ENCODE measurements around the gene RHOV.
A peak's percentile ranks its signal among the peaks of the same experiment; 100 is the strongest.

Gene RHOV

GRCh38 chr15:40873694-40874561 is at the start of gene RHOV:
TSS of gene RHOV (minus strand) at chr15:40874234. CDS start at chr15:40874139, 95 bp downstream.
- ChIA-PET POLR2A (ENCODE audit: low non-redundant PET) (interaction anchor here (2.1 kb wide), 1 partner anchor 15 kb away, joined by 7 read pairs; no protein-coding TSS in a partner anchor), CTCF (interaction anchor here (0.6 to 10.4 kb wide), 16 partner anchors 8 to 575 kb away, joined by 3 to 107 read pairs (median 6); partner anchors contain the start of genes SPINT1 and VPS18)
- TF ChIP-seq CTCF (conservative IDR thresholded peaks at IDR 0.05; ENCODE audit: low read depth), result no peak; the same call in 1 of the 2 replicates
- DNase-seq (ENCODE audit: low spot score), result peak; percentile 74
- H3K27ac ChIP-seq, result peak within 1 kb of the TSS; percentile 29; the same call in 1 of the 2 replicates

- H3K27ac ChIP-seq, result no peak overlapping the region
- POLR2A ChIA-PET (ENCODE audit: low non-redundant PET), result no interaction called here
- TF ChIP-seq CTCF (conservative IDR thresholded peaks at IDR 0.05; ENCODE audit: low read depth), result no peak
- DNase-seq (ENCODE audit: low spot score), result no peak
- CTCF ChIA-PET, result interaction anchor here (0.6 to 1.3 kb wide), 4 partner anchors 18 to 112 kb away, joined by 3 to 4 read pairs (median 4); no protein-coding TSS in a partner anchor
These were observed 49.5 kb upstream of the RHOV start for GRCh38 chr15:40923551-40923950.

- no peak for DNase-seq (ENCODE audit: low spot score)
- ChIA-PET POLR2A (ENCODE audit: low non-redundant PET) (no interaction called here), CTCF (interaction anchor here (1.0 kb wide), 1 partner anchor 19 kb away, joined by 3 read pairs; no protein-coding TSS in a partner anchor)
- no peak overlapping the region for H3K27ac ChIP-seq
- no peak for TF ChIP-seq CTCF (conservative IDR thresholded peaks at IDR 0.05; ENCODE audit: low read depth)
These were observed 48.6 kb upstream of the RHOV start for GRCh38 chr15:40922608-40923005.

- CTCF ChIA-PET, result interaction anchor here (0.5 to 1.0 kb wide), 2 partner anchors 19 to 309 kb away, joined by 3 read pairs; partner anchors contain the start of gene CHP1
- TF ChIP-seq CTCF (conservative IDR thresholded peaks at IDR 0.05; ENCODE audit: low read depth), result no peak
- DNase-seq (ENCODE audit: low spot score), result no peak
- POLR2A ChIA-PET (ENCODE audit: low non-redundant PET), result no interaction called here
- no peak overlapping the region for H3K27ac ChIP-seq
These were observed 48.0 kb upstream of the RHOV start for GRCh38 chr15:40921949-40922607.

GRCh38 chr15:40918799-40919392 is 44.9 kb upstream of the RHOV start:
- CTCF ChIA-PET, result interaction anchor here (0.6 kb wide), 1 partner anchor 232 kb away, joined by 3 read pairs; no protein-coding TSS in a partner anchor
- H3K27ac ChIP-seq, result no peak overlapping the region
- TF ChIP-seq CTCF (conservative IDR thresholded peaks at IDR 0.05; ENCODE audit: low read depth), result no peak
- DNase-seq (ENCODE audit: low spot score), result no peak
- POLR2A ChIA-PET (ENCODE audit: low non-redundant PET), result no interaction called here

All from RWPE1 (cell line).